ENCODE data around the gene MSANTD2. TPM values are rescaled to one million over a fixed set of nuclear protein-coding genes. Genes with fewer than 3 reads are reported as not detected.

Gene MSANTD2
- total and polyA plus RNA-seq, 9 of the 15 experiments (the other 6 are each of a cell fraction or from before 2014, with no cell fraction given) = 1.3 to 9.9 (median 5.3) TPM

GRCh38 chr11:124800226-124800929 is at the start of gene MSANTD2 (continued):
- TF ChIP-seq REST (IDR thresholded peaks at IDR 0.05; ENCODE audit: borderline replicate concordance) (no peak), REST (CRISPR knock-in tag; IDR thresholded peaks at IDR 0.05; ENCODE audit: low read depth) (0 out of 2 replicates have a peak, but pooled peaks have one; percentile 17), MCM2 (IDR thresholded peaks at IDR 0.05; ENCODE audit: low read depth) (no peak), TRIM28 (IDR thresholded peaks at IDR 0.05) (no peak), ZNF280B (CRISPR knock-in tag; IDR thresholded peaks at IDR 0.05) (no peak), PHF20 (IDR thresholded peaks at IDR 0.05; ENCODE audit: partially characterized antibody) (peak; percentile 91), CUX1 (CRISPR knock-in tag; IDR thresholded peaks at IDR 0.05) (no peak), CHCHD3 (CRISPR knock-in tag; IDR thresholded peaks at IDR 0.05) (no peak), ZNF175 (CRISPR knock-in tag; IDR thresholded peaks at IDR 0.05; ENCODE audit: low read depth) (no peak), ZSCAN29 (IDR thresholded peaks at IDR 0.05) (no peak), ZNF436 (CRISPR knock-in tag; IDR thresholded peaks at IDR 0.05) (no peak), HNRNPL (IDR thresholded peaks at IDR 0.05; ENCODE audit: low read depth, low read length) (no peak), NR2C1 (IDR thresholded peaks at IDR 0.05) (no peak), NR2C1 (tag; IDR thresholded peaks at IDR 0.05) (no peak), BRF1 (IDR thresholded peaks at IDR 0.05; ENCODE audit: borderline replicate concordance, extremely low read depth, insufficient read length) (no peak)
